ENCODE results near the gene CSE1L. TPM values are rescaled to one million over a fixed set of nuclear protein-coding genes. Genes with fewer than 3 reads are reported as not detected.
"Not testable (repeated sequence)": the region's sequence is repeated elsewhere in the genome, so short reads cannot be mapped to it uniquely, and the experiment has no call there.

The CSE1L gene
- total RNA-seq, 2 experiments from 2014 or later, result 30.0 to 30.1 TPM

DNA sequence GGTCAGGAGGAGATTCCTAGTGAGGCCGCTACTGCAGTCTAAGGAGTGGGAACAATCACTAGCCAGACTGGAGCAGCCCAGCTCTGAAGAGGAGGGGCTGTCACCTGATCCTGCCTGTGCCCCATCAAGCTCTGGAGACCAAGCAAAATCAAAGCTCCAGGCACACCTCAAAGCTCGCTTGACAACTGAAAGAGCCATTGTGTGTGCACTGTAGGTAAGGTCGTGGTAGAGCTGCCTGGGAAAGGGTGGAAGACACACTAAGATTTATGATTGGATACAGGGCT, 58.2 kb downstream of the CSE1L start:
- Histone ChIP-seq H3K36me3 (ENCODE audit: insufficient read depth, low read length) (peaks cover 19% of the 10 kb centered on the region), H3K4me3 (ENCODE audit: low read length) (no peak overlapping the region), H3K27ac (ENCODE audit: low read depth in 1 of 2, low read length in 2 of 2) (no peak overlapping the region), H3K4me1 (ENCODE audit: insufficient read depth, low read length) (no peaks in the 10 kb centered on the region), H3K9me3 (ENCODE audit: control insufficient read depth in 1 of 2, insufficient read depth in 1 of 2, low read length in 2 of 2) (no peaks in the 10 kb centered on the region), H3K27me3 (ENCODE audit: control insufficient read depth in 1 of 2, insufficient read depth in 2 of 2, low read length in 2 of 2) (no peaks in the 10 kb centered on the region)
- no peak for ATAC-seq (ENCODE audit: poor library complexity)
- ChIA-PET CTCF (no interaction called here), POLR2A (no interaction called here)
- no peaks in the 10 kb centered on the region for H3K27me3 Mint-ChIP-seq
- peaks cover 9% of the 10 kb centered on the region for H3K4me1 Mint-ChIP-seq (ENCODE audit: low read depth)
- H3K27ac Mint-ChIP-seq, result peak overlapping the region; percentile 36
- no peak overlapping the region for H3K4me3 Mint-ChIP-seq
- DNase-seq, result no peak
- H3K36me3 Mint-ChIP-seq (ENCODE audit: low read depth), result peaks cover 44% of the 10 kb centered on the region
- TF ChIP-seq, protein P1, sequence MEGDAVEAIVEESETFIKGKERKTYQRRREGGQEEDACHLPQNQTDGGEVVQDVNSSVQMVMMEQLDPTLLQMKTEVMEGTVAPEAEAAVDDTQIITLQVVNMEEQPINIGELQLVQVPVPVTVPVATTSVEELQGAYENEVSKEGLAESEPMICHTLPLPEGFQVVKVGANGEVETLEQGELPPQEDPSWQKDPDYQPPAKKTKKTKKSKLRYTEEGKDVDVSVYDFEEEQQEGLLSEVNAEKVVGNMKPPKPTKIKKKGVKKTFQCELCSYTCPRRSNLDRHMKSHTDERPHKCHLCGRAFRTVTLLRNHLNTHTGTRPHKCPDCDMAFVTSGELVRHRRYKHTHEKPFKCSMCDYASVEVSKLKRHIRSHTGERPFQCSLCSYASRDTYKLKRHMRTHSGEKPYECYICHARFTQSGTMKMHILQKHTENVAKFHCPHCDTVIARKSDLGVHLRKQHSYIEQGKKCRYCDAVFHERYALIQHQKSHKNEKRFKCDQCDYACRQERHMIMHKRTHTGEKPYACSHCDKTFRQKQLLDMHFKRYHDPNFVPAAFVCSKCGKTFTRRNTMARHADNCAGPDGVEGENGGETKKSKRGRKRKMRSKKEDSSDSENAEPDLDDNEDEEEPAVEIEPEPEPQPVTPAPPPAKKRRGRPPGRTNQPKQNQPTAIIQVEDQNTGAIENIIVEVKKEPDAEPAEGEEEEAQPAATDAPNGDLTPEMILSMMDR (IDR thresholded peaks at IDR 0.05), result no peak
- H3K9me3 Mint-ChIP-seq, result no peaks in the 10 kb centered on the region
- intact Hi-C loops (cut with DNase I, micrococcal nuclease), result no loop called here

DNA sequence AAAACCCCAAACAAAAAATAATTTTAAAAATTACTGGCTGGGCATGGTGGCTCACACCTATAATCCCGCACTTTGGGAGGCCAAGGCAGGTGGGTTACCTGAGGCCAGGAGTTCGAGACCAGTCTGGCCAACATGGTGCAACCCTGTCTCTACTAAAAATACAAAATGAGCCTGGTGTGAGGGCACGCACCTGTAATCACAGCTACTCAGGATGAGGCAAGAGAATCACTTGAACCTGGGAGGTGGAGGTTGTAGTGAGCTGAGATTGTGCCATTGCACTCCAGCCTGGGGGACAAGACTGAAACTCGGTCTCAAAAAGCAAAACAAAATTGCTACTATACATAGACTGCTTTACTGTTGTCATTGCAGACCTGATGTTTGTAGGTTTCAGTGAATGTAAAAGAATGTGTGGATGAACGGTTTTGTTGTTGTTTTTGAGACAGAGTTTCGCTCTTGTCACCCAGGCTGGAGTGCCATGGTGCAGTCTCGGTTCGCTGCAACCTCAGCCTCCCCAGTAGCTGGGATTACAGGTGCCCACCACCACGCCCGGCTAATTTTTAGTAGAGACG, 59.0 kb downstream of the CSE1L start:
- intact Hi-C loops (cut with DNase I, micrococcal nuclease); H3K9me3 Mint-ChIP-seq; H3K4me1 ChIP-seq (ENCODE audit: insufficient read depth, low read length); CTCF ChIA-PET; H3K27ac ChIP-seq (ENCODE audit: low read depth in 1 of 2, low read length in 2 of 2); ATAC-seq (ENCODE audit: poor library complexity); POLR2A ChIA-PET; H3K4me1 Mint-ChIP-seq (ENCODE audit: low read depth); H3K4me3 ChIP-seq (ENCODE audit: low read length); H3K4me3 Mint-ChIP-seq; H3K27ac Mint-ChIP-seq; DNase-seq; H3K27me3 Mint-ChIP-seq; H3K9me3 ChIP-seq (ENCODE audit: control insufficient read depth in 1 of 2, insufficient read depth in 1 of 2, low read length in 2 of 2); H3K27me3 ChIP-seq (ENCODE audit: control insufficient read depth in 1 of 2, insufficient read depth in 2 of 2, low read length in 2 of 2): not testable (repeated sequence)
- peaks cover 21% of the 10 kb centered on the region for H3K36me3 ChIP-seq (ENCODE audit: insufficient read depth, low read length)
- H3K36me3 Mint-ChIP-seq (ENCODE audit: low read depth), result peaks cover 43% of the 10 kb centered on the region

GRCh38 chr20:49106328-49106727, 60.2 kb downstream of the CSE1L start:
- H3K4me1 ChIP-seq (ENCODE audit: insufficient read depth, low read length), result no peaks in the 10 kb centered on the region
- ChIA-PET CTCF (no interaction called here), POLR2A (no interaction called here)
- Mint-ChIP-seq H3K27ac (no peak overlapping the region), H3K27me3 (no peaks in the 10 kb centered on the region), H3K4me1 (ENCODE audit: low read depth) (peaks cover 1% of the 10 kb centered on the region), H3K4me3 (no peak overlapping the region), H3K9me3 (no peaks in the 10 kb centered on the region), H3K36me3 (ENCODE audit: low read depth) (peaks cover 45% of the 10 kb centered on the region)
- TF ChIP-seq, protein P1 (IDR thresholded peaks at IDR 0.05), result no peak
- ATAC-seq (ENCODE audit: poor library complexity) (no peak), DNase-seq (no peak)
- H3K27ac ChIP-seq (ENCODE audit: low read depth in 1 of 2, low read length in 2 of 2), result no peak overlapping the region
- H3K36me3 ChIP-seq (ENCODE audit: insufficient read depth, low read length), result peaks cover 27% of the 10 kb centered on the region
- H3K9me3 ChIP-seq (ENCODE audit: control insufficient read depth in 1 of 2, insufficient read depth in 1 of 2, low read length in 2 of 2), result no peaks in the 10 kb centered on the region
- no peak overlapping the region for H3K4me3 ChIP-seq (ENCODE audit: low read length)
- no peaks in the 10 kb centered on the region for H3K27me3 ChIP-seq (ENCODE audit: control insufficient read depth in 1 of 2, insufficient read depth in 2 of 2, low read length in 2 of 2)
- intact Hi-C loops (cut with DNase I, micrococcal nuclease), result no loop called here

Measured in CD4-positive, alpha-beta T cell (primary cell).